GM18909 (cell line): ENCODE measurements around the gene HEBP1.

ENCODE experiments used
- ATAC-seq: cut with Tn5 transposase; IDR thresholded peaks from one replicate; pipeline ENCODE4 v1.9.1; 2021; ENCODE audit warnings: mild to moderate bottlenecking; ENCODE audit not compliant: unreplicated experiment, poor library complexity

Gene HEBP1

GRCh38 chr12:12992418-12993130 lies 7.5 kb downstream of the HEBP1 start:
- ATAC-seq, result no peak

- ATAC-seq, result no peak
These were observed 9.2 kb downstream of the HEBP1 start for GRCh38 chr12:12990700-12991468.

GRCh38 chr12:12987421-12987820 lies 12.6 kb downstream of the HEBP1 start:
- no peak for ATAC-seq

- no peak for ATAC-seq
These were observed 13.2 kb downstream of the HEBP1 start for GRCh38 chr12:12986775-12987331.

GRCh38 chr12:12985817-12986408 lies 14.2 kb downstream of the HEBP1 start:
- ATAC-seq, result no peak

GRCh38 chr12:12984149-12984548 lies 15.9 kb downstream of the HEBP1 start:
- no peak for ATAC-seq

GRCh38 chr12:12983420-12984035 lies 16.5 kb downstream of the HEBP1 start:
- ATAC-seq, result no peak

- ATAC-seq, result no peak
These were observed 17.7 kb downstream of the HEBP1 start for GRCh38 chr12:12982331-12982730.

GRCh38 chr12:12979731-12980259 lies 20.3 kb downstream of the HEBP1 start:
- ATAC-seq, result no peak

- no peak for ATAC-seq
These were observed 20.9 kb downstream of the HEBP1 start for GRCh38 chr12:12979126-12979525.

GRCh38 chr12:12977231-12977630 lies 22.8 kb downstream of the HEBP1 start:
- ATAC-seq, result no peak

GRCh38 chr12:12976366-12976765 lies 23.7 kb downstream of the HEBP1 start:
- no peak for ATAC-seq

- no peak for ATAC-seq
These were observed 24.6 kb downstream of the HEBP1 start for GRCh38 chr12:12975322-12976077.

- no peak for ATAC-seq
These were observed 25.9 kb downstream of the HEBP1 start for GRCh38 chr12:12974211-12974610.

GRCh38 chr12:12973019-12973418 lies 27.0 kb downstream of the HEBP1 start:
- no peak for ATAC-seq

GRCh38 chr12:12965836-12966235 lies 34.2 kb downstream of the HEBP1 start:
- ATAC-seq, result no peak

- no peak for ATAC-seq
These were observed 35.8 kb downstream of the HEBP1 start for GRCh38 chr12:12964255-12964654.

GRCh38 chr12:12960639-12961209 lies 39.3 kb downstream of the HEBP1 start:
- no peak for ATAC-seq

GRCh38 chr12:12958886-12959285 lies 41.2 kb downstream of the HEBP1 start:
- ATAC-seq, result no peak
